Upper lobe of left lung (tissue), 6 donors: Measurements from ENCODE around the gene STX5. TPM values are rescaled to one million over a fixed set of nuclear protein-coding genes. Genes with fewer than 3 reads are reported as not detected.

Experiments used
- ATAC-seq, 2 donors: fragments of 200-7000 bp; cut with Tn5 transposase; one replicate each; pipeline ENCODE4 v1.9.1; 2022; ENCODE audit warnings: mild to moderate bottlenecking in 2 of 2, moderate library complexity in 2 of 2; ENCODE audit not compliant: low FRiP score in 2 of 2
- DNase-seq, 2 donors: peaks; one replicate each; pipeline ENCODE4 v3.0.0-alpha.2; 2019 to 2020
- H3K27ac ChIP-seq, 4 donors: fragments of 200-600 bp; sonication (generic); one replicate each; pipeline ENCODE4 v1.5.1; 2016 to 2019
- H3K27me3 ChIP-seq, 4 donors: fragments of 200-600 bp; sonication (generic); one replicate each; pipeline ENCODE4 v1.5.1; 2017 to 2019
- H3K36me3 ChIP-seq, 4 donors: fragments of 200-600 bp; sonication (generic); one replicate each; pipeline ENCODE4 v1.5.1; 2016 to 2019
- H3K4me1 ChIP-seq, 4 donors: fragments of 200-600 bp; sonication (generic); one replicate each; pipeline ENCODE4 v1.5.1; 2018 to 2019
- H3K4me3 ChIP-seq, 4 donors: fragments of 200-600 bp; sonication (generic); one replicate each; pipeline ENCODE4 v1.5.1; 2017 to 2019; ENCODE audit warnings: mild to moderate bottlenecking in 2 of 4, moderate library complexity in 1 of 4
- H3K9me3 ChIP-seq, 4 donors: fragments of 200-600 bp; sonication (generic); one replicate each; pipeline ENCODE4 v1.5.1; 2018 to 2019
- CTCF ChIP-seq, 6 experiments: fragments of 450-650 bp in 4 of 6; fragments of 200-600 bp in 2 of 6; sonication (generic) in 2 of 6; IDR thresholded peaks; one replicate each; pipeline ENCODE4 v1.5.1; 2016 to 2019; ENCODE audit warnings: antibody characterized with exemption in 6 of 6
- EP300 ChIP-seq, 4 donors: sonication (generic); formaldehyde crosslinking; IDR thresholded peaks; one replicate each; pipeline ENCODE4 v1.5.1; 2017; ENCODE audit warnings: antibody characterized with exemption in 4 of 4, control low read depth in 2 of 4
- POLR2A ChIP-seq, 4 donors: fragments of 450-650 bp; IDR thresholded peaks; one replicate each; pipeline ENCODE4 v1.5.1; 2016 to 2017; ENCODE audit warnings: antibody characterized with exemption in 4 of 4, mild to moderate bottlenecking in 2 of 4
- POLR2AphosphoS5 ChIP-seq, 2 donors: sonication (generic); formaldehyde crosslinking; IDR thresholded peaks; one replicate each; pipeline ENCODE4 v1.5.1; 2017; ENCODE audit warnings: antibody characterized with exemption in 2 of 2
- WGBS, 2 donors: methylation state at CpG; one replicate each; pipeline ENCODE4 v1.1.5; 2017 to 2018; 5-methylcytosine and 5-hydroxymethylcytosine counted together
- total RNA-seq, 6 donors: library from RNA; depleted of rRNA in 4 of 6; stranded (reverse); fragments of >200 nt in 4 of 6; gene quantifications; one replicate each; pipeline versions ENCODE4 v1.1.0 to v1.2.1, GENCODE V29; 2016 to 2021
- donor health status: DM: no; HTN: no; CAD: no; lungs with moderate emphysema.
- donor health status: DM: no; HTN: yes; CAD: no; lungs with severe emphysema.

Gene STX5
- total RNA-seq, 6 donors from 2014 or later = 25.3 to 53.8 (median 44.9) TPM

- 93 to 96% methylated on average over 8 to 10 of the region's 10 CpGs for WGBS, 2 donors
- no peak for DNase-seq
- no peak for TF ChIP-seq POLR2A (IDR thresholded peaks at IDR 0.05)
- TF ChIP-seq CTCF (IDR thresholded peaks at IDR 0.05) = no peak
- TF ChIP-seq POLR2AphosphoS5 (IDR thresholded peaks at IDR 0.05) = no peak
- no peak for TF ChIP-seq EP300 (IDR thresholded peaks at IDR 0.05)
Observed at GRCh38 chr11:62799486-62799885, 32.4 kb downstream of the STX5 start.

GRCh38 chr11:62796281-62796680, 35.6 kb downstream of the STX5 start:
- Histone ChIP-seq H3K9me3 (no peaks in the 10 kb centered on the region), H3K27me3 (no peaks in the 10 kb centered on the region), H3K36me3 (peaks cover 66 to 93% (median 85%) of the 10 kb centered on the region in 4 donors), H3K27ac (no peak overlapping the region), H3K4me1 (peaks cover 7 to 20% (median 11%) of the 10 kb centered on the region in 4 donors), H3K4me3 (no peak overlapping the region)
- ATAC-seq (no peak), DNase-seq (no peak)
- TF ChIP-seq CTCF (IDR thresholded peaks at IDR 0.05) (no peak), POLR2AphosphoS5 (IDR thresholded peaks at IDR 0.05) (no peak), EP300 (IDR thresholded peaks at IDR 0.05) (no peak), POLR2A (IDR thresholded peaks at IDR 0.05) (no peak)
- WGBS, 2 donors = 84 to 85% methylated on average over 7 of the region's 7 CpGs

More at GRCh38 chr11:62799486-62799885, 32.4 kb downstream of the STX5 start:
- Histone ChIP-seq H3K9me3 (no peaks in the 10 kb centered on the region), H3K36me3 (peaks cover 81 to 91% (median 90%) of the 10 kb centered on the region in 4 donors), H3K27ac (no peak overlapping the region), H3K4me3 (no peak overlapping the region), H3K27me3 (no peaks in the 10 kb centered on the region), H3K4me1 (peaks cover 13 to 19% (median 14%) of the 10 kb centered on the region in 4 donors)
- no peak for ATAC-seq

GRCh38 chr11:62794201-62794775, 37.6 kb downstream of the STX5 start:
- Histone ChIP-seq H3K4me3 (no peak overlapping the region), H3K4me1 (peaks cover 22 to 39% (median 25%) of the 10 kb centered on the region in 4 donors), H3K36me3 (peaks cover 49 to 84% (median 70%) of the 10 kb centered on the region in 4 donors), H3K27me3 (no peaks in the 10 kb centered on the region), H3K9me3 (no peaks in the 10 kb centered on the region), H3K27ac (no peak overlapping the region)
- no peak for ATAC-seq
- TF ChIP-seq CTCF (IDR thresholded peaks at IDR 0.05) (no peak), EP300 (IDR thresholded peaks at IDR 0.05) (no peak), POLR2AphosphoS5 (IDR thresholded peaks at IDR 0.05) (no peak), POLR2A (IDR thresholded peaks at IDR 0.05) (no peak)
- no peak for DNase-seq
- 80 to 88% methylated on average over 8 of the region's 8 CpGs for WGBS, 2 donors

- no peak for ATAC-seq
- DNase-seq = peak in 1 of 2 donors; percentile 60
- 25 to 30% methylated on average over 10 to 11 of the region's 11 CpGs for WGBS, 2 donors
- Histone ChIP-seq H3K9me3 (no peaks in the 10 kb centered on the region), H3K36me3 (peaks cover 29 to 70% (median 51%) of the 10 kb centered on the region in 4 donors), H3K27me3 (no peaks in the 10 kb centered on the region), H3K27ac (peak overlapping the region; percentile 87 to 90 (median 90)), H3K4me1 (peaks cover 35 to 58% (median 38%) of the 10 kb centered on the region in 4 donors), H3K4me3 (peak overlapping the region in 3 of 4 donors; percentile 70 to 96 (median 88))
- TF ChIP-seq EP300 (IDR thresholded peaks at IDR 0.05) = no peak
- no peak for TF ChIP-seq POLR2AphosphoS5 (IDR thresholded peaks at IDR 0.05)
- no peak for TF ChIP-seq CTCF (IDR thresholded peaks at IDR 0.05)
- TF ChIP-seq POLR2A (IDR thresholded peaks at IDR 0.05) = no peak
Observed at GRCh38 chr11:62792202-62792575, 39.7 kb downstream of the STX5 start.
